ENCODE measurements around the gene TRAF1.

- TF ChIP-seq, protein P1, sequence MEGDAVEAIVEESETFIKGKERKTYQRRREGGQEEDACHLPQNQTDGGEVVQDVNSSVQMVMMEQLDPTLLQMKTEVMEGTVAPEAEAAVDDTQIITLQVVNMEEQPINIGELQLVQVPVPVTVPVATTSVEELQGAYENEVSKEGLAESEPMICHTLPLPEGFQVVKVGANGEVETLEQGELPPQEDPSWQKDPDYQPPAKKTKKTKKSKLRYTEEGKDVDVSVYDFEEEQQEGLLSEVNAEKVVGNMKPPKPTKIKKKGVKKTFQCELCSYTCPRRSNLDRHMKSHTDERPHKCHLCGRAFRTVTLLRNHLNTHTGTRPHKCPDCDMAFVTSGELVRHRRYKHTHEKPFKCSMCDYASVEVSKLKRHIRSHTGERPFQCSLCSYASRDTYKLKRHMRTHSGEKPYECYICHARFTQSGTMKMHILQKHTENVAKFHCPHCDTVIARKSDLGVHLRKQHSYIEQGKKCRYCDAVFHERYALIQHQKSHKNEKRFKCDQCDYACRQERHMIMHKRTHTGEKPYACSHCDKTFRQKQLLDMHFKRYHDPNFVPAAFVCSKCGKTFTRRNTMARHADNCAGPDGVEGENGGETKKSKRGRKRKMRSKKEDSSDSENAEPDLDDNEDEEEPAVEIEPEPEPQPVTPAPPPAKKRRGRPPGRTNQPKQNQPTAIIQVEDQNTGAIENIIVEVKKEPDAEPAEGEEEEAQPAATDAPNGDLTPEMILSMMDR (conservative IDR thresholded peaks at IDR 0.05; ENCODE audit: low read length) = no peak
- TF ChIP-seq EZH2phosphoT487 (IDR thresholded peaks at IDR 0.05; ENCODE audit: borderline replicate concordance) = no peak
Observed at GRCh38 chr9:120904061-120904977, 22.3 kb downstream of the TRAF1 start.
